GM04503 (cell line): Measurements from ENCODE around the gene PLXNA4.
"Not testable (repeated sequence)": the region's sequence is repeated elsewhere in the genome, so short reads cannot be mapped to it uniquely, and the experiment has no call there.

Source experiments
- DNase-seq: peaks from one replicate; pipeline ENCODE4 v3.0.0-alpha.2; 2012; ENCODE audit warnings: low read depth

PLXNA4 gene, protein sequence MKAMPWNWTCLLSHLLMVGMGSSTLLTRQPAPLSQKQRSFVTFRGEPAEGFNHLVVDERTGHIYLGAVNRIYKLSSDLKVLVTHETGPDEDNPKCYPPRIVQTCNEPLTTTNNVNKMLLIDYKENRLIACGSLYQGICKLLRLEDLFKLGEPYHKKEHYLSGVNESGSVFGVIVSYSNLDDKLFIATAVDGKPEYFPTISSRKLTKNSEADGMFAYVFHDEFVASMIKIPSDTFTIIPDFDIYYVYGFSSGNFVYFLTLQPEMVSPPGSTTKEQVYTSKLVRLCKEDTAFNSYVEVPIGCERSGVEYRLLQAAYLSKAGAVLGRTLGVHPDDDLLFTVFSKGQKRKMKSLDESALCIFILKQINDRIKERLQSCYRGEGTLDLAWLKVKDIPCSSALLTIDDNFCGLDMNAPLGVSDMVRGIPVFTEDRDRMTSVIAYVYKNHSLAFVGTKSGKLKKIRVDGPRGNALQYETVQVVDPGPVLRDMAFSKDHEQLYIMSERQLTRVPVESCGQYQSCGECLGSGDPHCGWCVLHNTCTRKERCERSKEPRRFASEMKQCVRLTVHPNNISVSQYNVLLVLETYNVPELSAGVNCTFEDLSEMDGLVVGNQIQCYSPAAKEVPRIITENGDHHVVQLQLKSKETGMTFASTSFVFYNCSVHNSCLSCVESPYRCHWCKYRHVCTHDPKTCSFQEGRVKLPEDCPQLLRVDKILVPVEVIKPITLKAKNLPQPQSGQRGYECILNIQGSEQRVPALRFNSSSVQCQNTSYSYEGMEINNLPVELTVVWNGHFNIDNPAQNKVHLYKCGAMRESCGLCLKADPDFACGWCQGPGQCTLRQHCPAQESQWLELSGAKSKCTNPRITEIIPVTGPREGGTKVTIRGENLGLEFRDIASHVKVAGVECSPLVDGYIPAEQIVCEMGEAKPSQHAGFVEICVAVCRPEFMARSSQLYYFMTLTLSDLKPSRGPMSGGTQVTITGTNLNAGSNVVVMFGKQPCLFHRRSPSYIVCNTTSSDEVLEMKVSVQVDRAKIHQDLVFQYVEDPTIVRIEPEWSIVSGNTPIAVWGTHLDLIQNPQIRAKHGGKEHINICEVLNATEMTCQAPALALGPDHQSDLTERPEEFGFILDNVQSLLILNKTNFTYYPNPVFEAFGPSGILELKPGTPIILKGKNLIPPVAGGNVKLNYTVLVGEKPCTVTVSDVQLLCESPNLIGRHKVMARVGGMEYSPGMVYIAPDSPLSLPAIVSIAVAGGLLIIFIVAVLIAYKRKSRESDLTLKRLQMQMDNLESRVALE (N-terminal part only)

DNA sequence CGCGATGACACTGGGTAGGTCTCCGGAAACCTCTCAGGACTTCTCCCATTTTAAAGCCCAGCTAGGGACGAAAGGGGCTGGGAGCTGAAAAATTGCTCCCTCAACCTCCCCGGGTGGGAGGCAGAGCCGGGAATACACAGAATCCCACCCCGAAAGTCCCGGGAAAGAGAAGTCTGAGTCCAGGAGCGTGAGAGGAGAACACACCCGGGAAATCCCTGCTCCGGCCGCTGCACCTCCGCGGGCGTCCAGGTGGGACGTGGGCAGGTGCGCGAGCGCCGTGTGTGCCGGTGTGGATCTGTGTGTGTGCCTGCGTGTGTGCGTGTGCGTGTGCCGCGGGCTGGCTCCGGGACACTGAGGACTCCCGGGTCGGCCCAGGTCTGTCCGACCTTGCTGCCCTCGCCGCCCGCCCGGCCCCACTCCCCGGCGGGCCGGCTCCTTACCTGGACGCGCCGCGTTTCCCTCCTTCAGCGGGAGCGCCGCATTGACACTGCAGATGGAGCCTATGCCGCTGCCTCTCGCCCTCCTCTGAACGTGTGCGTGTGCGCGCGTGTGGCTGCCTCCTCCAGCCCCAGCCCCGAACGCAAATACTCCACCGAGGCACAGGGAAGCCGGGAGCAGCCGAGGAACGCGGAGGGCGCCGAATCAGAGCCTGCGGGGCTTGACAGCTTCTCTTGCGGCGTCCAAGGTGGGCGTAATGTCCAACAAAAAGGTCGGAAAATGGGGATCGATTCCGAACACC, at the start of gene PLXNA4:
TSS of gene PLXNA4 (minus strand) at position 489 of the 739 bp plus-strand sequence. CDS start 67,777 bp downstream, outside the sequence.
- no peak for DNase-seq

DNA sequence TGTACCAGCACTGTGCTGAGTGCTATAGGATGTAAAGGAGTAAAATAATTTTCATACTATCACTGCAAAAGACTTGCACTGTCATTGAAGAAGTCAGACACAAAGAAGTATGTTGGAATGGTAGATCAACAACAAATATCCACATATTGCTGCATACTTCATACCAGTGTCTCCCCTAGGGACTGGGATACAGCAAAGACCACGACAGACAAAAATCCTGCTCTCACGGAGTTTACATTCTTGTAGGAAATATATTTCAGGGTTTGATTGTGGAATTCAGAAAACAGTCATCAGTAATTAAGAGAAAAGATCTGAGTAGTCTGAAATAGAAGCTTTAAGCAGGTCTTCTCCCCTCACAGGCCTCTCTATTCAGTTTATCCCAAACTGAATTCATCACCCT, 49.4 kb upstream of the PLXNA4 start:
- no peak for DNase-seq

DNA sequence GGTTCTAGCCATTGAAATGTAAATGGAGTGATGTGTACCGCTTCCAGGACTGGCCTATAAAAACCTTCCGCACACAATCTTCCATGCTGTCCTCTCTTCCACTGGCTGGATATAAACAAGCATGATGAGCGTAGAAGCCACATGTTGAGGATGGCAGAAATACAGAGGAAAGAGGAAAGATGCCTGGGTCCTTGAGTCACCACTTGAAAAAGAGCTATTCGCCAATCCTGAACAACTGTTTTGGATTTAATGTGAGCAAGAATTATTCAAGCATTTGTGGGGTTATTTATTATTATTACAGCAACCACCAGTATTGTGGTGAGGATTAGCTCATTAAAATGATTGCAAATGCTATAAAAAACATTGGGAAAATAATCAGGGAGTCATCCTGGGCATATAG, 45.8 kb upstream of the PLXNA4 start:
- DNase-seq: peak; percentile 51

DNA sequence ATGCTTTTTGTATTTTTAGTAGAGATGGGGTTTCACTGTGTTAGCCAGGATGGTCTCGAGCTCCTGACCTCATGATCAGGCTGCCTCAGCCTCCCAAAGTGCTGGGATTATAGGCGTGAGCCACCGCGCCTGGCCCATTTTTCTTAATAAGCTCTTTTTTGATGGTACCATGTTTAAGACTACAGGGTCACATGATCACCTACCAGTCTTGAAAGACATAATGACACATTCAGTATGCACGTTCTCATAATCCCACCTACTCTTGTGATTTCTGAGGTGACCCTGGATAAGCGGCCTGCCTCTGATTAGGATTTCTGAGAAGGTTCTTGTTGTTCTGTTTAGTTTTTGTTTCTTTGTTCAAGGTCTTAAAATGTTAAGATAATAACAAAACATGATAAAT, 43.7 kb upstream of the PLXNA4 start:
- no peak for DNase-seq

DNA sequence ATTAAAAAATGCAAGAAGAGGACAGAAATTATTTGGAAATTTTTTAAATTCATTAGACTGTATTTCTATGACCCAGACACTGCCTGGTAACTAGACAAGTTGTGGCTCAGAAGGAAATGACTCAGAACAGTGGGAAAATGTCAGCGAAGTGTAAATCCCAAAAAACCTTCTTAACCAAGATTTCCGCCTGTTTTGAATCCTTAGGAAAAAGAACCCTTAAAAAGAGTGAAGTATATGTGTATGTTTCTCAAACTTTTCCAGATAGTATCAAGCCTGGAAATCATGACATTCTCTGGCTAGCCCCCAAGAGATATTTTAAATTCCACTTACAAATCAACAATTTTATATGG, 42.7 kb upstream of the PLXNA4 start:
- no peak for DNase-seq

DNA sequence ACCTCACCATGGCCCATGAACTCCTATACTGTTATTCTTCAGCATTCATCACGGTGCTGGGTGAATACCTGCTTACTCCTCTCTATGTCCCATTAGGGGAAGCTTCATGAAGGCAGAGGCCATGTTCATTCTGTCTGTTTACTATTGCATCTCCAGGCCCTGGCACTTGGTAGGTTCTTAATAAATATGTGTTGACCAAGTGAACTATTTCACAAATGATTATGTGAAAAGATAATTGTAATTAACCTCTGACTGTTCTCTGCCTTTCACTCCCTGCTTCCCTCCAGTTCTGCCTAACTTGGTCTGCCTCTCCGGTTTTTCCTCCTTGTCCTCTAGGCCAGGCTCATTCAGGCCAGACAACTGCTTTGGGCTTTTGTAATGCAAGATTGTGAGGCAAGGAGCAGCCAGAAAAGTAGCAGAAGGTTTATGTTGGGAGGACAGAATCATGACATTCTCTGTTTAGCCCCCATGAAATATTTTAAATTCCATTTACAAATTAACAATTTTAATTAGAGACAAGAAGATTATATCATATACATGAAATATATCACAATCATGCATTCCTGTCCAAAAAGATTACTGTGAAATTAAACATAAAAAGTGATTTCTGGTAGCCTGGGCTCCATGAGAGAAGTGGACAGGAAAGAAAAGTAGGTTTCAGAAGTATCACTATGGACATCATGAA, 42.1 kb upstream of the PLXNA4 start:
- DNase-seq: no peak

DNA sequence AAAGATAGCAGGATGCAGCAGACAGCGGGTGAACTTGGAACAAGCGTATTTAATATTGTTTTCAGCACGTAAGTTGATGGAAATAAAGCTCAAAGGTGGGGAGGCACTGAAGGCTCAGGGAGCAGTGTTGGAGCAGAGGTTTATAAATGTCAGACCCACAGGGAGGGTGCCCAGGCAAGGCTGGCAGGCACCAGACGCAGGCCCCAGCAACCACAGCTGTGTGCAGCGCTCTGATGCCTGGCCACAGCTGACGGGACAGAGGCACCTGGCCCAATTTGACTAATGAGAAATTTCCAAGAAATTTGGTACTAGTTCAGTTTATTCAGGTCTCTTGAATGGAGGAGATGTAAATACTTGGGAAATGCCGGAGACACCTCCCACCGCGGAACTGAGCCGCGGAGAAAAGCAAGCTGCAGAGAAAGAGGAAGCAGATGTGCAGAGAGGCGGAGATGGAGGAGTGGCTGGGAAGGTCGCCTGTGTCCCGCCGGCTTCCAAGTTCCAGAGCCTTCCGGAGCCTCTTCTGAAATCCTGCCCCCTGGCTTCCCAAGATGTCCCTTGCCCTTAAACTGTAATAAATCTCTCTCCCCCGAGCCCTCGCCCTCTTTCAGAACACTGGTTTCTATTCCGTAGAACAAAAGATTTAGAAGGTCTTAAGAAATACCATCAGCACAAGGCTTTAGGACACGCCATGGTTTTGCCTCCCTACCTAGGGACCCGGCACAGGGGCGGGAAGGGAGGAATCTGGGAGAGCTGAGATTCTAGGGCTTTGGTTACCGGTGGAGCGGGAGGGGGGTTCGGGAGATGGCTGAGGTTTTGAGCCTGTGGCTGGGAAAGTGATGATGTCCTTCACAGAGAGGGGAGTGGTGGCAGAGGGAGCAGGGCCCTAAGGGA, 38.4 kb upstream of the PLXNA4 start:
- DNase-seq: no peak

DNA sequence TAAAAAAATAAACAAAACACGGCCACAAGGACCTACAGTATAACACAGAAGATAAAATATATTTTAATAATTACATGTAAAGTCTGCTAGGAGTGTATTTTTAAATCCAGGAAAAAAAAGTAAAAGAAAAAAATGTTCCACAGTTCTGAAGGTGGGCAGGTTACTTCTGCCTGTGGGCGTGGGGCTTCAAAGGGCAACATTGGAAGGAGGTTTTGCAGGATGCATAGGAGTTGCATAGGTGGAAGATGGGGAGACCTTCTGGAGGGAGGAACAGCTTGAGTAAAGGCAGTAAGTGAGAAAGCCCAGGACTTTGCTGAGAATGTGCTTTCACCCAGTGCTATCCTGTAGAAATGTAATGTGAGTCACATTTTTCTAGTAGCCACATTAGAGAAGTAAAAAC, 37.5 kb upstream of the PLXNA4 start:
- no peak for DNase-seq

DNA sequence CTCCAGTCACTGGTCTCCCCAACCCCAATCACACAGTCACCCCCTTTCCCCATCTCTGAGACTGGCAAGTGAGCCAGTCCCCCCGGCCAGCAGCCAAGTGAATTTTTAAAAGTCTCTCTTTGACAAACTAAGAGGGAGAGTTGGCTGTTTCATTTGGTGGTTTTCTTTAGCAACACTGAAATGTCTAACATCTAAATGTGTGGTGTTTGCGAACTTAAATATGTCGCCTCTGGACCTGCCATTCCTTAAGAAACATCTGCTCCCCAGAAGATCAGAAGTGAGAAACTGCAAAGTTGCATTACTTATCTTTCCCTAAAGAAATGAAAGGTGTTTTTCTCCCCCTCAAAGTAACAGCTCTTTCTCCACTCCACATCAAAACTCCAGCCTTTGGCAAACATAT, 34.7 kb upstream of the PLXNA4 start:
- no peak for DNase-seq

DNA sequence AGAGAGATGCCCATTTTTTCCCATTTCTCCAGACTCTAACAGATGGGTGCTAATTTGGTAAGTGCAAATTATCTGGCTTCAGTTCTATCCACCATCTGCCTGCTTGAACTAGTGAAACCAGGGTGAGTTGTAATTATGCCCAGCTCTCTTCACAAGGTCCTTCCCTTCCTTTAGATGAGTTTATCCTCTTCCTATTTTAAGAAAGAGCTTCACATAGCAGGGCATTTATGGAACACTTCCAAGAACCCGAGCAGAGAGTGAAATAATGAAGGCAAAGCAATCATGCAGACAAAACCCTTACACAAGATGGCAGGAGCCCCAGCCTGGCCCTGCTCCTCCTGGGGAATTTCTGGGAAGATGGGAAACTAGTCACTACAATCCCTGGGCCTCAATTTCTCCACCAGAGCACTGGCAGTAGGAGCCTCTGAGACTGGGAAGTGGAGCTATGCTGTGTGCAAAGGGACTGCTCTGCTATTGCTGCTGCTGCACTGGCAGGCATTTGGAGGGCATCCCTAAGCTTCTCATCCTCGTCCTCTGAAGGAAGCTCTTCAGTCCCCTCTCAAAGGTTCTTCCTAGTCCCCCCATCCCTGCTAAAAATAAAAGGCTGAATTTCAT, 33.7 kb upstream of the PLXNA4 start:
- no peak for DNase-seq

DNA sequence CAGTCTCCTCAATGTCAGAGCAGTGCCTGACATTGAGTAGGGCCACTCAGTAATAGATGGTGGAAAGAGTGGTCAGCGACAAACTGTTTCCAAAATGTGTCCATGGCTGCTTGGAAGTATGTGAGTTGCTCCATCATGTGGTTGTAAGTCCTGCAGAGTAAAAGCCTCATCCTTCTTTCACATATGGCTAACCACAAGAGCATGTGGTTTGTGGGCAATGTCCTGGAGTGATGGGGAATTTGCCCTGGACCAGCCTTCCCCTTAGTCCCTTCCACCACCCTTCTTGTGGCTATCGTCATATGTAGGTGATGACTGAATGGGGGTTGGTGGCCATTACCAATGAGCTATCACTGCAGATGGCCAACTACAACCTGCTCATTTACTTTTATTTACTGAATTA, 33.0 kb upstream of the PLXNA4 start:
- DNase-seq: no peak

DNA sequence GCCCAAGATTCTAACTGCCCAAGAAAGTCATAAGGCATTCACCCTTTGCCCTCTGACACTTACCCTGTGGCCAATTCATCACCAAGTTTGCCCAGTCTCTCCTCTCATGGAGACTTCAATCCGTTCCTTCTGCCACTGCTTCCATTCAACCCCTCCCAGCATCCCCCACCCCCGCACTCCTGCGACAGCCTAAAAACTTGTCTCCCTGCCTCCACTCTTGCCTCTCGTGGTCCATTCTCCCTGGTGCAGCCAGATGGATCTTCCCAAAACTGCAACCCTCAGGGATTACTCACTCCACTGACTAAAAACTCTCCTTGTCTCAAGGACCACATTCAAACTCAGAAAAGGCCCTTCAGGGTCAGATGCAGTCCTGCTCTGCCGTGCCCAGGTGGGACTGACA, 32.3 kb upstream of the PLXNA4 start:
- DNase-seq: no peak

DNA sequence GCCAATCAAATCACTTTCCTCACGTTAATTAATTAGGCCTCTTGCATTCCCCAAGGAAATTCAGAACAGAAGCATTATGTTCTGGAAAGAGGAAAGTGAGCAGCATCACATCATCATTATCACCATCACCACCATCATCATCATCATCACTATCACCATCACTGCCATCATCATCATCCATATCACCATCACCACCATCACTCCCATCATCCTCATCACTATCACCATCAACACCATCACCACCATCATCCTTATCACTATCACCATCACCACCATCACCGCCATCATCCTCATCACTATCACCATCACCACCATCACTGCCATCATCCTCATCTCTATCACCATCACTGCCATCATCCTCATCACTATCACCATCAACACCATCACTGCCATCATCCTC, 31.4 kb upstream of the PLXNA4 start:
- no peak for DNase-seq

DNA sequence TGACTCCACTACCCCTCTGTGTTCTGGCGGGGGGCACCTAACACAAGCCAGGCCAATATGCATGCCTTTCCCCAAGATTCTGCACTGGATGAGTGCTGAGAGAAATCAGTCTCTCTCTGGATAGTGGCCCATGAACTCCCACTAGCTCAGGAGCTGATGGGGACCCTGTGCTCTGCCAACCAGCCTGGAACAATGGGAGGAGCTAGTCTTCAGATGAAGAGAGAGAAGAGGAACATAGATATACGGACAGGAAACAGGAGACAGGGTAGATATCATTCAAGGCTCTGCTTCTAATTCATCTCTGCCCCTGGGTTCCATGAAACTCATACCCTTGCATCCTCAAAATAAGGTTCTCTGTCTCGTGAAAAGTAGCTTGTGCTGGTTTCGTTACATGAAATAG, 27.9 kb upstream of the PLXNA4 start:
- DNase-seq: no peak

DNA sequence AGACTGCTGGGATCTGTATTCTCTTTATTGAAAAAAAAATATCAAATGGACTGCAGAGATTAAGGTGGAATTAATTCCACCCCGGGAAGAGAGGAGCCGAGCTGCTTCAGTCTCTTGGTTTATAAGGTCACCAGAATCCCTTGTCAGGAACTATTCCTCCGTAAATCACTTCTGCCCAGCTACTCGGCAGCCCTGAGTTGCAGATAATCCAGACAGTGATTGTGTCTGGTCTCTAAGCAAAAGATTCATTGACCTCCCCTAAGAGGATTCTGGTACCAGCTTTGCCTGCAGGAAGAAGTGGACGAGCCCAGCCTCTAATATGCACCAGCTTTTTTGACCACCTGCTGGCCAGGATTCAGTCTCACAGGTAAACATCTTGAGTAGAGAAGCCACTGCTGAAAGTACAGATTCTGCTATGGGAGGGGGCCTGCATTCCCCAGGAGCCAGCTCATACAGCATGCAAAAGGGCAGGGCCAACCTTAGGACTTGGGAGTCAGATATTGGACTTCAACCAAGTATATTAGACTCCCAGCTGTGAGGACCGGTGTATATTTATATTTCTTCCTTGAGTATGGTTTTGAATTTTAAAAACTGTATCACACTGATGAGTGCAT, 27.1 kb upstream of the PLXNA4 start:
- no peak for DNase-seq

DNA sequence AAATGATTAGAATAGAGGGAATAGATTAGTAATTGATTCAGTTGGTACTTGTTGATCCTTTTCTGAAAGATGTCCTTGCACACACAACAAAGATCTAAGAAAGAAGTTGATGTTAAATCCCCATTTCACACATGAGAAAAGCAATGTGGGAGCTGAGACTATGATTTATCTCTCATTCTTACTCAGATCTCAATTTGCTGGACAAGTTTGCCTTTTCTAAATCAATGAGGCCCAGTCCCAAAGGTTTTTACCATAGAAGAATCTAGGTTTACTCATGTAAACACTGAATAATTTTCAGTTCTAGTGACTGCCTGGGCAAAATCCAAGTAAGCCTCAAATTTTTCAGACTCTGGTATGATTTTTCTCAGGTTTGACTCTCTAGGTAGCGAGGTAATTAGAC, 25.5 kb upstream of the PLXNA4 start:
- DNase-seq: no peak

DNA sequence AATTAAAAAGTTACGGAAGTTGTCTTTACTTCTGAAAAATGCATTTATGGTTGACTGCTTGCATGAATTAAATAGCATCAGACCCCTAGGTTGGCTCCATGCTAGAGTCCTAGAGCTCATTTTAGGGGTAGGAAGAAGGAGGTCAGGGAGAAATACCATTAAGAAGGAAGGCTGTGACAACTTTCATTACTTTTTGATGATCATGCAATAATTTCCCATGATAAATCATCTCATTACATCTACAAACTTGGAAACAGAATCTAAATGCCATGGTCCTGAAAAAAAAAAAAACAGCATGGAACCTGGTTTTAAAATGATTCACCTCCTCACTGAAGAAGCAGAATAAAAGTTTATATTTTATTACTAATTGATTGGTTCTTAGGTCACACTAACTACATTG, 20.3 kb upstream of the PLXNA4 start:
- no peak for DNase-seq

DNA sequence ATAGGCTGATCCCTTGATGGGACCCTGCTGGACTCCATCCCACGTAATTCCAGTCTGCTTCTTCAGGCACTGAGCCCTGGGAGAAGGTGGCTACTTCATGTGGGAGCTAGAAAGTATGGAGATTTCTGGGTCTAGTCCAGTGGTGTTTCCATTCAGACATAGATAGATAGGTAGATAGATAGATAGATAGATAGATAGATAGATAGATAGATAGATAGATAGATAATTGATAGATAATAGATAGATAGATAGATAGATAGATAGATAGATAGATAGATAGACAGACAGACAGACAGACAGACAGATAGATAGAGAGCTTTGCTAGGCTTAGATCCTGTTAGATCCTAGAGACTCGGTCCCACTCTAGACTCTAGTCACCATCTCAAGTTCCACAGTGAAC, 18.5 kb upstream of the PLXNA4 start:
- not testable (repeated sequence) for DNase-seq

DNA sequence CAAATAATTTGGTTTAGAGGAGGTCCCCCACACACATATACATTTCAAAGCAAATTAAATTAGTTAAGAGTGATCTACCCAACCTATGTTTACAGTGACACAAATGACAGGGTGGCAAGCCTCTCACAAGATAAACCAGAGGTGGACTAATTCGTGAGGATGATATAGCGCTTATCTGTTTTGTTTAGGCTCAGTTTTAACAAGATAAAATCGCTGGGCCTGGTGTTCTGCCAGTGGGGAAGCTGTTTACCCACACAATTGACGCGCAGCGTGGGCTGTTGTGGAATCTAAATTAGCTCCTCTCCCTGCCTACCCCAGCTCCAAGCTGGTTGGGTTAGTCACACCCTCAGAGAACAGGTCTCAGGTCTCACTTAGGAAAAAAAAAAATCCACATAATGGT, 16.7 kb upstream of the PLXNA4 start:
- no peak for DNase-seq
